Measurements from ENCODE around the gene ZFPM1. TPM values are rescaled to one million over a fixed set of nuclear protein-coding genes. Genes with fewer than 3 reads are reported as not detected.

Gene ZFPM1
- total RNA-seq, 2 donors from 2014 or later: 18.1 to 21.5 TPM

- Histone ChIP-seq H3K27ac (ENCODE audit: low read depth, low read length) (no peak overlapping the region), H3K9ac (ENCODE audit: extremely low read depth, low read length, poor library complexity, severe bottlenecking) (no peak overlapping the region), H3K27me3 (ENCODE audit: control insufficient read depth, insufficient read depth, low read length, poor library complexity, severe bottlenecking) (no peaks in the 10 kb centered on the region), H3K9me3 (ENCODE audit: control insufficient read depth, low read length) (no peaks in the 10 kb centered on the region), H3K4me3 (ENCODE audit: low read length) (no peak overlapping the region), H3K4me1 (ENCODE audit: control insufficient read depth, insufficient read depth, low read length) (peaks cover 15% of the 10 kb centered on the region), H3K36me3 (ENCODE audit: control insufficient read depth, insufficient read depth, low read length) (no peaks in the 10 kb centered on the region)
- Mint-ChIP-seq H3K4me3 (no peak overlapping the region), H3K27ac (no peak overlapping the region), H3K4me1 (peaks cover 7% of the 10 kb centered on the region), H3K36me3 (ENCODE audit: low read depth) (no peaks in the 10 kb centered on the region), H3K27me3 (ENCODE audit: insufficient read depth) (no peaks in the 10 kb centered on the region), H3K9me3 (no peaks in the 10 kb centered on the region)
- TF ChIP-seq CTCF (conservative IDR thresholded peaks at IDR 0.05): no peak
- 92 to 93% methylated on average over 11 to 17 of the region's 17 CpGs for WGBS, 2 experiments (ENCODE audit: insufficient coverage in 1 of 2, insufficient read length in 1 of 2)
- DNase-seq: no peak
These were observed 47.2 kb downstream of the ZFPM1 start for GRCh38 chr16:88500255-88500661.

- WGBS, 2 experiments (ENCODE audit: insufficient coverage in 1 of 2, insufficient read length in 1 of 2): 94% methylated on average over 13 to 15 of the region's 15 CpGs
- no peak for TF ChIP-seq CTCF (conservative IDR thresholded peaks at IDR 0.05)
- Histone ChIP-seq H3K36me3 (ENCODE audit: control insufficient read depth, insufficient read depth, low read length) (no peaks in the 10 kb centered on the region), H3K9me3 (ENCODE audit: control insufficient read depth, low read length) (no peaks in the 10 kb centered on the region), H3K4me1 (ENCODE audit: control insufficient read depth, insufficient read depth, low read length) (peaks cover 15% of the 10 kb centered on the region), H3K9ac (ENCODE audit: extremely low read depth, low read length, poor library complexity, severe bottlenecking) (no peak overlapping the region), H3K27ac (ENCODE audit: low read depth, low read length) (no peak overlapping the region), H3K27me3 (ENCODE audit: control insufficient read depth, insufficient read depth, low read length, poor library complexity, severe bottlenecking) (no peaks in the 10 kb centered on the region), H3K4me3 (ENCODE audit: low read length) (no peak overlapping the region)
- Mint-ChIP-seq H3K27ac (no peak overlapping the region), H3K9me3 (no peaks in the 10 kb centered on the region), H3K4me3 (no peak overlapping the region), H3K36me3 (ENCODE audit: low read depth) (no peaks in the 10 kb centered on the region), H3K27me3 (ENCODE audit: insufficient read depth) (no peaks in the 10 kb centered on the region), H3K4me1 (peaks cover 7% of the 10 kb centered on the region)
- DNase-seq: no peak
These were observed 49.3 kb downstream of the ZFPM1 start for GRCh38 chr16:88502371-88502770.

GRCh38 chr16:88502776-88503280 is 49.7 kb downstream of the ZFPM1 start:
- Histone ChIP-seq H3K4me3 (ENCODE audit: low read length) (no peak overlapping the region), H3K9ac (ENCODE audit: extremely low read depth, low read length, poor library complexity, severe bottlenecking) (no peak overlapping the region), H3K27me3 (ENCODE audit: control insufficient read depth, insufficient read depth, low read length, poor library complexity, severe bottlenecking) (no peaks in the 10 kb centered on the region), H3K36me3 (ENCODE audit: control insufficient read depth, insufficient read depth, low read length) (no peaks in the 10 kb centered on the region), H3K27ac (ENCODE audit: low read depth, low read length) (no peak overlapping the region), H3K9me3 (ENCODE audit: control insufficient read depth, low read length) (no peaks in the 10 kb centered on the region), H3K4me1 (ENCODE audit: control insufficient read depth, insufficient read depth, low read length) (peaks cover 15% of the 10 kb centered on the region)
- H3K27me3 Mint-ChIP-seq (ENCODE audit: insufficient read depth): no peaks in the 10 kb centered on the region
- peaks cover 7% of the 10 kb centered on the region for H3K4me1 Mint-ChIP-seq
- H3K27ac Mint-ChIP-seq: no peak overlapping the region
- WGBS, 2 experiments (ENCODE audit: insufficient coverage in 1 of 2, insufficient read length in 1 of 2): 90 to 94% methylated on average over 8 to 23 of the region's 23 CpGs
- no peak overlapping the region for H3K4me3 Mint-ChIP-seq
- DNase-seq: no peak
- H3K36me3 Mint-ChIP-seq (ENCODE audit: low read depth): no peaks in the 10 kb centered on the region
- no peaks in the 10 kb centered on the region for H3K9me3 Mint-ChIP-seq
- TF ChIP-seq CTCF (conservative IDR thresholded peaks at IDR 0.05): no peak
